H9 (cell line): Measurements from ENCODE around the gene BAIAP2L1. TPM values are rescaled to one million over a fixed set of nuclear protein-coding genes. Genes with fewer than 3 reads are reported as not detected.
A peak's percentile ranks its signal among the peaks of the same experiment; 100 is the strongest.

ENCODE experiments used
- DNase-seq: peaks from one replicate; pipeline ENCODE4 v3.0.0-alpha.2; 2017
- H2AFZ ChIP-seq: one replicate; pipeline ENCODE4 v1.6.1; 2013; ENCODE audit warnings: mild to moderate bottlenecking, low read length, control low read depth, moderate library complexity
- H2AK5ac ChIP-seq: 2 replicates; pipeline ENCODE4 v1.6.1; 2013; ENCODE audit warnings: low read length, control low read depth, mixed read lengths; ENCODE audit not compliant: insufficient read length
- H2BK120ac ChIP-seq: one replicate; pipeline ENCODE4 v1.6.1; 2013; ENCODE audit warnings: low read depth, mild to moderate bottlenecking, low read length, control low read depth, inconsistent platforms; ENCODE audit not compliant: poor library complexity, severe bottlenecking
- H2BK12ac ChIP-seq: 2 replicates; pipeline ENCODE4 v1.6.1; 2013; ENCODE audit warnings: low read length, control low read depth, mixed read lengths, low read depth; ENCODE audit not compliant: insufficient read length
- H2BK15ac ChIP-seq: 2 replicates; pipeline ENCODE4 v1.6.1; 2013; ENCODE audit warnings: low read depth, low read length, control low read depth
- H2BK20ac ChIP-seq: one replicate; pipeline ENCODE4 v1.6.1; 2013; ENCODE audit warnings: low read depth, mild to moderate bottlenecking, low read length, control low read depth, inconsistent platforms; ENCODE audit not compliant: poor library complexity, severe bottlenecking
- H2BK5ac ChIP-seq: 2 replicates; pipeline ENCODE4 v1.6.1; 2013; ENCODE audit warnings: low read length, control low read depth, mixed read lengths; ENCODE audit not compliant: insufficient read length
- H3K14ac ChIP-seq: 2 replicates; pipeline ENCODE4 v1.6.1; 2013; ENCODE audit warnings: low read length, control low read depth; ENCODE audit not compliant: insufficient read depth
- H3K18ac ChIP-seq: 2 replicates; pipeline ENCODE4 v1.6.1; 2013; ENCODE audit warnings: low read depth, mild to moderate bottlenecking, mixed read lengths, low read length, control low read depth; ENCODE audit not compliant: insufficient read length
- H3K23ac ChIP-seq: 2 replicates; pipeline ENCODE4 v1.6.1; 2013; ENCODE audit warnings: low read length, control low read depth, mixed read lengths, low read depth; ENCODE audit not compliant: insufficient read length
- H3K23me2 ChIP-seq: 2 replicates; pipeline ENCODE4 v1.6.1; 2013; ENCODE audit warnings: low read depth, mild to moderate bottlenecking, mixed read lengths, low read length, control low read depth; ENCODE audit not compliant: insufficient read length, poor library complexity, severe bottlenecking
- H3K27ac ChIP-seq: 2 replicates; pipeline ENCODE4 v1.5.1; 2013; ENCODE audit warnings: low read length, control low read depth, mixed read lengths, low read depth; ENCODE audit not compliant: insufficient read length
- H3K27me3 ChIP-seq: 2 replicates; pipeline ENCODE4 v1.6.1; 2013; ENCODE audit warnings: low read length, control low read depth, inconsistent platforms; ENCODE audit not compliant: insufficient read depth
- H3K4ac ChIP-seq: 2 replicates; pipeline ENCODE4 v1.6.1; 2013; ENCODE audit warnings: low read depth, mild to moderate bottlenecking, control low read depth, inconsistent platforms, low read length, moderate library complexity
- H3K4me1 ChIP-seq: 2 replicates; pipeline ENCODE4 v1.6.1; 2013; ENCODE audit warnings: low read length, control low read depth, inconsistent platforms; ENCODE audit not compliant: insufficient read depth
- H3K4me2 ChIP-seq: 2 replicates; pipeline ENCODE4 v1.6.1; 2013; ENCODE audit warnings: low read length, control low read depth, mixed read lengths; ENCODE audit not compliant: insufficient read length, insufficient read depth
- H3K56ac ChIP-seq: 2 replicates; pipeline ENCODE4 v1.6.1; 2013; ENCODE audit warnings: low read depth, mild to moderate bottlenecking, mixed read lengths, low read length, control low read depth; ENCODE audit not compliant: insufficient read length
- H3K79me1 ChIP-seq: 2 replicates; pipeline ENCODE4 v1.6.1; 2013; ENCODE audit warnings: low read depth, mild to moderate bottlenecking, moderate library complexity, low read length, control low read depth, inconsistent platforms; ENCODE audit not compliant: insufficient read depth, poor library complexity, severe bottlenecking
- H3K79me2 ChIP-seq: 2 replicates; pipeline ENCODE4 v1.6.1; 2013; ENCODE audit warnings: low read length, control low read depth, inconsistent platforms; ENCODE audit not compliant: insufficient read depth
- H3K9ac ChIP-seq: 2 replicates; pipeline ENCODE4 v1.6.1; 2013; ENCODE audit warnings: low read length, control low read depth, mixed read lengths; ENCODE audit not compliant: insufficient read length; ENCODE audit errors: extremely low read depth
- H3K9me3 ChIP-seq: one replicate; pipeline ENCODE4 v1.6.1; 2013; ENCODE audit warnings: low read depth, low read length, inconsistent platforms; ENCODE audit not compliant: control insufficient read depth
- H3T11ph ChIP-seq: one replicate; pipeline ENCODE4 v1.6.1; 2013; ENCODE audit warnings: mild to moderate bottlenecking, low read length, control low read depth, inconsistent platforms
- H4K20me1 ChIP-seq: one replicate; pipeline ENCODE4 v1.6.1; 2013; ENCODE audit not compliant: control insufficient read depth, insufficient read length, insufficient read depth
- H4K5ac ChIP-seq: 2 replicates; pipeline ENCODE4 v1.6.1; 2013; ENCODE audit warnings: low read depth, mild to moderate bottlenecking, mixed read lengths, low read length, control low read depth; ENCODE audit not compliant: insufficient read length
- H4K8ac ChIP-seq: replicated peaks from 2 replicates; pipeline ENCODE4 v1.6.1; 2013; ENCODE audit warnings: low read length, control low read depth, mixed read lengths, low read depth; ENCODE audit not compliant: insufficient read length
- H4K91ac ChIP-seq: 2 replicates; pipeline ENCODE4 v1.6.1; 2013; ENCODE audit warnings: low read depth, mild to moderate bottlenecking, moderate library complexity, mixed read lengths, low read length, control low read depth; ENCODE audit not compliant: insufficient read length
- H3K27ac Mint-ChIP-seq, 3 experiments: 2 replicates in 2 of 3; 3 replicates in 1 of 3; pipeline ENCODE4 v1.8.0; 2020 to 2021; ENCODE audit warnings: mixed read lengths in 3 of 3, mild to moderate bottlenecking in 1 of 3, moderate library complexity in 1 of 3
- H3K27me3 Mint-ChIP-seq: 2 replicates; pipeline ENCODE4 v1.8.0; 2021; ENCODE audit warnings: low read depth, mild to moderate bottlenecking, moderate library complexity, mixed read lengths
- H3K36me3 Mint-ChIP-seq, 3 experiments: 2 replicates in 2 of 3; 3 replicates in 1 of 3; pipeline ENCODE4 v1.8.0; 2020 to 2021; ENCODE audit warnings: low read depth in 3 of 3, mixed read lengths in 3 of 3; ENCODE audit not compliant: insufficient read depth in 1 of 3
- H3K4me1 Mint-ChIP-seq, 2 experiments: 2 replicates each; pipeline ENCODE4 v1.8.0; 2020; ENCODE audit warnings: mixed read lengths in 2 of 2
- H3K4me3 Mint-ChIP-seq, 2 experiments: 2 replicates in 1 of 2; 3 replicates in 1 of 2; pipeline ENCODE4 v1.8.0; 2020 to 2021; ENCODE audit warnings: mild to moderate bottlenecking in 2 of 2, mixed read lengths in 2 of 2, moderate library complexity in 1 of 2
- H3K9me3 Mint-ChIP-seq, 2 experiments: 2 replicates in 1 of 2; 3 replicates in 1 of 2; pipeline ENCODE4 v1.8.0; 2020; ENCODE audit warnings: mild to moderate bottlenecking in 2 of 2, mixed read lengths in 2 of 2, moderate library complexity in 1 of 2
- WGBS: extraction: QIAGEN DNeasy Blood & Tissue Kit; methylation state at CpG from one replicate; pipeline ENCODE4 v1.1.7; 2013; ENCODE audit warnings: missing lambda C conversion rate, low lambda C conversion rate, mixed read lengths; ENCODE audit not compliant: insufficient read length; ENCODE audit errors: extremely low coverage; 5-methylcytosine and 5-hydroxymethylcytosine counted together
- total RNA-seq: library from RNA; stranded (reverse); gene quantifications from 2 replicates; pipeline ENCODE4 v1.2.1, GENCODE V29; 2021
- TF ChIP-seq, protein P1 (sequence below): fragments of 200-600 bp; sonication (generic); conservative IDR thresholded peaks from 3 replicates; pipeline ENCODE4 v1.8.0; 2021; ENCODE audit warnings: antibody characterized with exemption, mild to moderate bottlenecking

BAIAP2L1 gene
- total RNA-seq, 1 experiment from 2014 or later = 25.9 TPM

DNA sequence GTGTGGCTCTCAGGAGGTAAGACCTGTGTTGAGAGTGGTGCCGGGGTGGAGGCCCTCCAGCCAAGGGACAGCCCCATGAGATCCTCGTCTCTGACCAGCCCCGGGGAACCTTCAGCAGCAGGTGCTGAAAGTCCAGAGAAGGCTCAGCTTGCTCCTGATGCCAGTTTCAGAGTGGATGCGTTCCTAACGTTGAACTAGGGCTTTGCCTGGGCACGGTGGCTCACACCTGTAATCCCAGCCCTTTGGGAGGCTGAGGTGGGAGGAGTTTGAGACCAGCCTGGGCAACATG is 45.7 kb downstream of the BAIAP2L1 start:
- Histone ChIP-seq H3K27ac (no peak overlapping the region), H3T11ph (no peak overlapping the region), H3K27me3 (no peaks in the 10 kb centered on the region), H2BK12ac (no peak overlapping the region), H3K14ac (no peak overlapping the region), H3K79me2 (no peaks in the 10 kb centered on the region), H3K23me2 (no peaks in the 10 kb centered on the region), H2AFZ (no peak overlapping the region), H3K9ac (no peak overlapping the region), H2AK5ac (no peak overlapping the region), H3K23ac (no peak overlapping the region), H2BK5ac (no peak overlapping the region), H4K20me1 (no peaks in the 10 kb centered on the region), H4K91ac (no peak overlapping the region), H4K5ac (no peak overlapping the region), H3K18ac (no peak overlapping the region), H2BK15ac (no peak overlapping the region), H2BK20ac (no peak overlapping the region), H3K79me1 (no peaks in the 10 kb centered on the region), H3K4me2 (no peak overlapping the region), H3K4ac (no peak overlapping the region; the same call in 1 of the 2 replicates), H3K9me3 (no peaks in the 10 kb centered on the region), H4K8ac (no peak overlapping the region), H3K56ac (no peak overlapping the region), H2BK120ac (no peak overlapping the region), H3K4me1 (no peaks in the 10 kb centered on the region; the same call in 1 of the 2 replicates)
- Mint-ChIP-seq H3K36me3 (peaks cover 15 to 42% (median 37%) of the 10 kb centered on the region in 3 experiments), H3K4me1 (peaks cover 6 to 16% of the 10 kb centered on the region in 2 experiments), H3K4me3 (no peak overlapping the region), H3K9me3 (no peaks in the 10 kb centered on the region), H3K27ac (peak overlapping the region in 1 of 3 experiments; percentile 3; a peak in 1 of 7 replicates), H3K27me3 (no peaks in the 10 kb centered on the region)
- TF ChIP-seq, protein P1, sequence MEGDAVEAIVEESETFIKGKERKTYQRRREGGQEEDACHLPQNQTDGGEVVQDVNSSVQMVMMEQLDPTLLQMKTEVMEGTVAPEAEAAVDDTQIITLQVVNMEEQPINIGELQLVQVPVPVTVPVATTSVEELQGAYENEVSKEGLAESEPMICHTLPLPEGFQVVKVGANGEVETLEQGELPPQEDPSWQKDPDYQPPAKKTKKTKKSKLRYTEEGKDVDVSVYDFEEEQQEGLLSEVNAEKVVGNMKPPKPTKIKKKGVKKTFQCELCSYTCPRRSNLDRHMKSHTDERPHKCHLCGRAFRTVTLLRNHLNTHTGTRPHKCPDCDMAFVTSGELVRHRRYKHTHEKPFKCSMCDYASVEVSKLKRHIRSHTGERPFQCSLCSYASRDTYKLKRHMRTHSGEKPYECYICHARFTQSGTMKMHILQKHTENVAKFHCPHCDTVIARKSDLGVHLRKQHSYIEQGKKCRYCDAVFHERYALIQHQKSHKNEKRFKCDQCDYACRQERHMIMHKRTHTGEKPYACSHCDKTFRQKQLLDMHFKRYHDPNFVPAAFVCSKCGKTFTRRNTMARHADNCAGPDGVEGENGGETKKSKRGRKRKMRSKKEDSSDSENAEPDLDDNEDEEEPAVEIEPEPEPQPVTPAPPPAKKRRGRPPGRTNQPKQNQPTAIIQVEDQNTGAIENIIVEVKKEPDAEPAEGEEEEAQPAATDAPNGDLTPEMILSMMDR = no peak
- DNase-seq = no peak
- WGBS = no CpG with 5 or more reads among the region's 6 CpGs
